Astrocyte (in vitro differentiated cells and primary cell): ENCODE results near the gene GRIK1.

Source experiments
- EZH2 ChIP-seq: IDR thresholded peaks from 2 replicates; pipeline ENCODE4 v1.6.1; 2012; ENCODE audit warnings: mild to moderate bottlenecking, low read length, inconsistent platforms; ENCODE audit not compliant: insufficient read depth
- TF ChIP-seq, protein P1 (sequence below): IDR thresholded peaks from 2 replicates; pipeline ENCODE4 v1.5.1; 2011; ENCODE audit warnings: low read depth, mild to moderate bottlenecking, inconsistent platforms, low read length, moderate library complexity; ENCODE audit not compliant: insufficient read depth

DNA sequence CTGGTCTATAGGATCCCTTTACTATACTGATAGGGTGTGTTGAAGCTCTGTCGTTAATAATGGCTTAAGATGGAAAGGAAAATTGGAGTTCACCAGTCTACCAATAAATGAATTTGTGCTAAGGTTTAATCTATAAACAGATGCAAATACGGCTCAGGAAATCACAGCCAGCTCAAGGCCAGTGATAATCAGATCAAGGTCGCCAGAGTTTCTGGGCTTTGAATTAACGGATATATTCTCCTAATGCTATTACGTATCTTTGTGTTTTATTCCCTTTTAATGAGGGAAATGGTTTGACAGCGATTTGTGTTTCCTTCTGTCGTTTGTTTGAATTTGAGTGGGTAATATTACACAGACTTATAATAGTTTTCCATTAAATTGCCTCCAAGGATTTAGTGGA is 361.5 kb downstream of the GRIK1 start:
- TF ChIP-seq, protein P1, sequence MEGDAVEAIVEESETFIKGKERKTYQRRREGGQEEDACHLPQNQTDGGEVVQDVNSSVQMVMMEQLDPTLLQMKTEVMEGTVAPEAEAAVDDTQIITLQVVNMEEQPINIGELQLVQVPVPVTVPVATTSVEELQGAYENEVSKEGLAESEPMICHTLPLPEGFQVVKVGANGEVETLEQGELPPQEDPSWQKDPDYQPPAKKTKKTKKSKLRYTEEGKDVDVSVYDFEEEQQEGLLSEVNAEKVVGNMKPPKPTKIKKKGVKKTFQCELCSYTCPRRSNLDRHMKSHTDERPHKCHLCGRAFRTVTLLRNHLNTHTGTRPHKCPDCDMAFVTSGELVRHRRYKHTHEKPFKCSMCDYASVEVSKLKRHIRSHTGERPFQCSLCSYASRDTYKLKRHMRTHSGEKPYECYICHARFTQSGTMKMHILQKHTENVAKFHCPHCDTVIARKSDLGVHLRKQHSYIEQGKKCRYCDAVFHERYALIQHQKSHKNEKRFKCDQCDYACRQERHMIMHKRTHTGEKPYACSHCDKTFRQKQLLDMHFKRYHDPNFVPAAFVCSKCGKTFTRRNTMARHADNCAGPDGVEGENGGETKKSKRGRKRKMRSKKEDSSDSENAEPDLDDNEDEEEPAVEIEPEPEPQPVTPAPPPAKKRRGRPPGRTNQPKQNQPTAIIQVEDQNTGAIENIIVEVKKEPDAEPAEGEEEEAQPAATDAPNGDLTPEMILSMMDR, result no peak
- no peak for TF ChIP-seq EZH2
